WERI-Rb-1 (cell line): ENCODE measurements around the gene TSC1.
"Not testable (repeated sequence)": the region's sequence is repeated elsewhere in the genome, so short reads cannot be mapped to it uniquely, and the experiment has no call there.

ENCODE experiments used
- DNase-seq: peaks from one replicate; pipeline ENCODE4 v3.0.0-alpha.2; 2020
- H3K27ac ChIP-seq: fragments of 250-450 bp; sonication (Bioruptor Pico); 2 replicates; pipeline ENCODE4 v1.5.1; 2020; ENCODE audit warnings: mild to moderate bottlenecking, moderate library complexity
- H3K27me3 ChIP-seq: fragments of 250-450 bp; sonication (Bioruptor Pico); 2 replicates; pipeline ENCODE4 v1.5.1; 2021; ENCODE audit warnings: mild to moderate bottlenecking, low read depth, moderate library complexity; ENCODE audit not compliant: insufficient read depth, severe bottlenecking
- H3K36me3 ChIP-seq: fragments of 250-450 bp; sonication (Bioruptor Pico); 2 replicates; pipeline ENCODE4 v1.5.1; 2020; ENCODE audit warnings: mild to moderate bottlenecking, moderate library complexity
- H3K4me3 ChIP-seq: 2 replicates; pipeline ENCODE4 v1.5.1; 2011; ENCODE audit warnings: low read depth, mild to moderate bottlenecking, control low read depth, low read length
- H3K9me3 ChIP-seq: fragments of 250-450 bp; sonication (Bioruptor Pico); 2 replicates; pipeline ENCODE4 v1.5.1; 2021; ENCODE audit warnings: mild to moderate bottlenecking, moderate library complexity; ENCODE audit not compliant: severe bottlenecking
- CTCF ChIP-seq: IDR thresholded peaks from 2 replicates; pipeline ENCODE4 v1.5.1; 2011; ENCODE audit warnings: low read depth, mild to moderate bottlenecking, control low read depth, inconsistent platforms, low read length

The TSC1 gene

DNA sequence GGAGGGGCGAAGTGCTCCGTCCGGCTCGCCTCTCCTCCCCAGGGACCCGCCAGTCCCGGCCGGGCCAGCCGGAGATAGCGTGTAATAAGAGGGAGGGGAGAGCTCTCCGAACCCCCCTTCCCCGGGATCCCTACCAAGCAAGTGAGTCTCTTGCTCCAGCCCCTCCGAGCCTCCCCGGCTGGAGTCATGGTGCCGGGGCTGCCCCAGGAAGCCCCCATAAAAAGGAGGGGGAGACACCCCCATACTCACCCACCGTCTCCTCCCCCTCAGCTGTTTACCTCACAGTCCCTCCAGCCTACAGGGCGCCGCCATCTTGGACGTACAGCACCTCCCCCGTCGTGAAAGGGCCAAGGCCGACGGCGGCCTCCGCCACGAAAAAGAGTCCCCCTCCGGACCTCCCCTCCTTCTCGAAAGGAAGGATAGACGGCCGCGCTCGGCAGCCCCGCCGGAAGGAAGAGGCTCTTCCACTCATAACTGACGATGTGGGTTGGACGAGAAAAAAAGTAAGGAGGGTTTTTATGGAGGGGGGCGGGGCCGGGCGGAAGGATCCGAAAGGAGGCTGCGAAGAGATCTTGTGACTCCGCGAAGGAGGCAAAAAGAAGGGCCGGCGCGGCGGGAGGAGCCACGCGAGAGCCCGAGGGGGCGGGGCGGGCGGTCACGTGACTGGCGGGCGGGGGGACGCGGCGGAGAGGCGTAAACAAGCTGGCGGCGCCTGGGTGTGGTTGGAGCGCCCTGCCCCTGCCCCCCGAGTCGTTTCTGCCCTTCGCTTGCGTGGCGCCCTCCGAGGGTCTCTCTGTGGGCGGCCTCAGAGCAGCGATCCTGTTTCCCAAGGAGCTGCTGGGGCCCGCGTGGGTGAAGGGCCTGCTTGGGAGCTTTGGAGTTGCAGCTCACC, at the start of gene TSC1:
Gene TSC1, minus strand, starts transcription at position 323 of the 892 bp plus-strand sequence. CDS start 15,744 bp downstream, outside the sequence.
- H3K27ac ChIP-seq: peak within 1 kb of the TSS; percentile 100
- no peaks in the 10 kb centered on the region for H3K27me3 ChIP-seq
- peak; percentile 99 for DNase-seq
- H3K36me3 ChIP-seq: peaks cover 6% of the 10 kb centered on the region; the same call in 1 of the 2 replicates
- H3K4me3 ChIP-seq: peak within 1 kb of the TSS; percentile 98
- no peaks in the 10 kb centered on the region for H3K9me3 ChIP-seq
- TF ChIP-seq CTCF: no peak

DNA sequence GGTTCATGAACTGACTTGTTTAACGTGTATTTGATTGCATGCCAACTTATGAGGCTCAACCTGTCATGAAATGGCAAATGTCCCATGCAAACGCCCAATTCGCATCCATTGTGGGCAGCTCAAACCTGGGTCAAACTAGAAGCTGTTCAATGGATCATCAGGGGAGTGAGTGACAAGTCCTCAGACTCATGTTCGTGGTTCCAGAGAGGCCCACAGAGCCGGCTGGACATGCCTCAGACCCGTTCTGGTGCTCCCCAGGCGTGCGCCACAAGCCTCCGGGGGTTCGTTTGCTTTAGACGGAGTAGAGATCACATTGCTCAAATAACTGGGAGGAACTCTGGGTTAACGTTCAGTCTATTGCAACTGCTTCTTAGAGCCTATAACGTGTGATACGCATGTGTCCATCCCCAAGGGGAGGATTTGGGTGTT, 49.1 kb upstream of the TSC1 start:
- Histone ChIP-seq H3K27ac (no peak overlapping the region), H3K27me3 (no peaks in the 10 kb centered on the region), H3K9me3 (no peaks in the 10 kb centered on the region), H3K36me3 (no peaks in the 10 kb centered on the region), H3K4me3 (no peak overlapping the region)
- DNase-seq: no peak
- no peak for TF ChIP-seq CTCF

GRCh38 chr9:132991351-132992300, 47.2 kb upstream of the TSC1 start:
- H3K27me3 ChIP-seq: no peaks in the 10 kb centered on the region
- H3K27ac ChIP-seq: no peak overlapping the region
- H3K36me3 ChIP-seq: no peaks in the 10 kb centered on the region
- H3K9me3 ChIP-seq: no peaks in the 10 kb centered on the region
- no peak for DNase-seq
- no peak overlapping the region for H3K4me3 ChIP-seq
- TF ChIP-seq CTCF: no peak

DNA sequence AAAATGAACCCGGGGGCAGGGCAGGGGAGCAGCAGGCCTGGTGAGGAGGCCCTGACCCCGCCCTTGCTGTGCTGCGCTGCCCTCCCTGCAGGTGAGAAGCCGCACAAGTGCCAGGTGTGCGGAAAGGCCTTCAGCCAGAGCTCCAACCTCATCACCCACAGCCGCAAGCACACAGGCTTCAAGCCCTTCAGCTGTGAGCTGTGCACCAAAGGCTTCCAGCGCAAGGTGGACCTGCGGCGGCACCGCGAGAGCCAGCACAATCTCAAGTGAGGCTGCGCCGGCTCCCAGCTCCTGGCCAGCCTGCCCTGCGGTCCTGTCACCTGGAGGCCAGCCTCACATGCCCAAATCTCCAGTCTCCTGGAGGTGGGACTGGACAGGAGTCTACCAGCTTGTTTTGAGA, 46.4 kb upstream of the TSC1 start:
- no peak overlapping the region for H3K4me3 ChIP-seq
- H3K27me3 ChIP-seq: no peaks in the 10 kb centered on the region
- no peak for TF ChIP-seq CTCF
- DNase-seq: no peak
- H3K27ac ChIP-seq: no peak overlapping the region
- H3K36me3 ChIP-seq: no peaks in the 10 kb centered on the region
- no peaks in the 10 kb centered on the region for H3K9me3 ChIP-seq

- H3K9me3 ChIP-seq, H3K27me3 ChIP-seq, H3K36me3 ChIP-seq, H3K27ac ChIP-seq, DNase-seq, H3K4me3 ChIP-seq: not testable (repeated sequence)
Observed at GRCh38 chr9:132989998-132990557, 45.7 kb upstream of the TSC1 start.
